Gastrocnemius medialis (tissue), 4 donors: Measurements from ENCODE around the gene TLE1.

ENCODE experiments used
- POLR2A ChIP-seq, 2 donors: fragments of 450-650 bp; IDR thresholded peaks; one replicate each; pipeline ENCODE4 v1.6.1; 2017; ENCODE audit warnings: antibody characterized with exemption in 2 of 2, mild to moderate bottlenecking in 2 of 2, moderate library complexity in 2 of 2
- TF ChIP-seq, protein P1 (sequence below), 5 experiments: fragments of 450-650 bp in 3 of 5; fragments of 200-600 bp in 2 of 5; sonication (generic) in 2 of 5; IDR thresholded peaks in 4 of 5; conservative IDR thresholded peaks in 1 of 5; 1 replicate in 4 of 5; 2 replicates in 1 of 5; pipeline ENCODE4 v1.5.1; 2016 to 2019; ENCODE audit warnings: antibody characterized with exemption in 5 of 5, mild to moderate bottlenecking in 3 of 5, moderate library complexity in 3 of 5

DNA sequence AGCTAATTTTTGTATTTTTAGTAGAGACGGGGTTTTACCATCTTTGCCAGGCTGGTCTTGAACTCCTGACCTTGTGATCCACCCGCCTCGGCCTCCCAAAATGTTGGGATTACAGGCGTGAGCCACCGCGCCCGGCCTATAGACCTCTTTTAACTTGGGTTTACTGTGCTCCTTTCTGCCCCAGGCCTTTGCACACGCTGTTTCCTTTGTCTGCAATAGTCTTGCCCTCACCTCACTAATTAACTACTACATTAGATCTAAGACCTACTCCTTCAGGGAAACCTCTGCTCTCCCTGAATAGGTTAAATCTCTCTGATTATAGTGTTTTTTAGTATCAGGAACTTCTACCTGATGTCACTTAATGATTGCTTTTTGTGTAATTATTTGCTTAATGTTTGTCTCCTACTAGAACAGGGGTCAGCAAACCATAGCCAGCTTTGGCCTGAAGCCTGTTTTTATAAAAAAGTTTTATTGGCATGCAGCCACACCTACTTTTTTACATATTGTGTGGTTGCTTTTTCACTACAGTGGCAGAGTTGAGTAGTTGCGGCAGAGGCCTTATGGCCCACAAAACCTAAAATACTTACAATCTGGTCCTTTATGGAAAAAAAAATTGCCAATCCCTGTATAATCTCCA is 31.2 kb upstream of the TLE1 start:
- TF ChIP-seq, protein P1, sequence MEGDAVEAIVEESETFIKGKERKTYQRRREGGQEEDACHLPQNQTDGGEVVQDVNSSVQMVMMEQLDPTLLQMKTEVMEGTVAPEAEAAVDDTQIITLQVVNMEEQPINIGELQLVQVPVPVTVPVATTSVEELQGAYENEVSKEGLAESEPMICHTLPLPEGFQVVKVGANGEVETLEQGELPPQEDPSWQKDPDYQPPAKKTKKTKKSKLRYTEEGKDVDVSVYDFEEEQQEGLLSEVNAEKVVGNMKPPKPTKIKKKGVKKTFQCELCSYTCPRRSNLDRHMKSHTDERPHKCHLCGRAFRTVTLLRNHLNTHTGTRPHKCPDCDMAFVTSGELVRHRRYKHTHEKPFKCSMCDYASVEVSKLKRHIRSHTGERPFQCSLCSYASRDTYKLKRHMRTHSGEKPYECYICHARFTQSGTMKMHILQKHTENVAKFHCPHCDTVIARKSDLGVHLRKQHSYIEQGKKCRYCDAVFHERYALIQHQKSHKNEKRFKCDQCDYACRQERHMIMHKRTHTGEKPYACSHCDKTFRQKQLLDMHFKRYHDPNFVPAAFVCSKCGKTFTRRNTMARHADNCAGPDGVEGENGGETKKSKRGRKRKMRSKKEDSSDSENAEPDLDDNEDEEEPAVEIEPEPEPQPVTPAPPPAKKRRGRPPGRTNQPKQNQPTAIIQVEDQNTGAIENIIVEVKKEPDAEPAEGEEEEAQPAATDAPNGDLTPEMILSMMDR (IDR thresholded peaks at IDR 0.05 in 4 of 5, conservative IDR thresholded peaks at IDR 0.05 in 1 of 5), result no peak
- no peak for TF ChIP-seq POLR2A (IDR thresholded peaks at IDR 0.05)
